Heart left ventricle (tissue), 16 donors: ENCODE results near the gene NUP35. TPM values are rescaled to one million over a fixed set of nuclear protein-coding genes. Genes with fewer than 3 reads are reported as not detected.
A peak's percentile ranks its signal among the peaks of the same experiment; 100 is the strongest.

Source experiments
- ATAC-seq, 4 donors: fragments of 200-7000 bp; cut with Tn5 transposase; one replicate each; pipeline ENCODE4 v1.9.1; 2020 to 2022; ENCODE audit warnings: moderate library complexity in 4 of 4, mild to moderate bottlenecking in 3 of 4, moderate number of reproducible peaks in 1 of 4
- DNase-seq, 5 donors: peaks; one replicate each; pipeline ENCODE4 v3.0.0-alpha.2; 2020
- H3K27ac ChIP-seq, 12 donors: fragments of 200-600 bp; sonication (generic) in 4 of 12; one replicate each; pipeline versions ENCODE4 v1.5.0 to v1.8.0; 2016 to 2022; ENCODE audit warnings: mild to moderate bottlenecking in 2 of 12
- H3K27me3 ChIP-seq, 9 donors: fragments of 200-600 bp; sonication (generic) in 2 of 9; one replicate each; pipeline versions ENCODE4 v1.5.1 to v1.8.0; 2016 to 2022; ENCODE audit warnings: mild to moderate bottlenecking in 3 of 9
- H3K36me3 ChIP-seq, 9 donors: fragments of 200-600 bp; sonication (generic) in 2 of 9; one replicate each; pipeline versions ENCODE4 v1.5.0 to v1.8.0; 2018 to 2022; ENCODE audit warnings: mild to moderate bottlenecking in 2 of 9
- H3K4me1 ChIP-seq, 12 donors: fragments of 200-600 bp; sonication (generic) in 4 of 12; one replicate each; pipeline versions ENCODE4 v1.5.0 to v1.8.0; 2016 to 2022; ENCODE audit warnings: mild to moderate bottlenecking in 3 of 12
- H3K4me3 ChIP-seq, 12 donors: fragments of 200-600 bp; sonication (generic) in 4 of 12; one replicate each; pipeline versions ENCODE4 v1.5.0 to v1.8.0; 2017 to 2022; ENCODE audit warnings: mild to moderate bottlenecking in 9 of 12, moderate library complexity in 4 of 12
- H3K9me3 ChIP-seq, 12 donors: fragments of 200-600 bp; sonication (generic) in 4 of 12; one replicate each; pipeline versions ENCODE4 v1.5.0 to v1.8.0; 2016 to 2022; ENCODE audit warnings: mild to moderate bottlenecking in 1 of 12
- CTCF ChIP-seq, 12 donors: fragments of 200-600 bp; sonication (generic) in 4 of 12; IDR thresholded peaks; one replicate each; pipeline versions ENCODE4 v1.5.0 to v1.8.0; 2018 to 2022; ENCODE audit warnings: antibody characterized with exemption in 12 of 12, mild to moderate bottlenecking in 5 of 12
- POLR2A ChIP-seq, 2 donors: fragments of 450-650 bp; IDR thresholded peaks; one replicate each; pipeline ENCODE4 v1.6.1; 2017; ENCODE audit warnings: antibody characterized with exemption in 2 of 2, mild to moderate bottlenecking in 2 of 2, moderate library complexity in 2 of 2
- WGBS, 4 donors: extraction: QIAGEN DNeasy Blood & Tissue Kit in 2 of 4; methylation state at CpG; one replicate each; pipeline versions ENCODE4 v1.1.5 to v1.1.7; 2013 to 2018; 5-methylcytosine and 5-hydroxymethylcytosine counted together
- intact Hi-C, 10 donors: fragments of 100-400 bp; cut with DNase I; formaldehyde crosslinking; loops; one replicate each; pipeline versions ENCODE4 v1.11.1 to v1.14.2; 2022
- polyA plus RNA-seq, 2 donors: library from polyadenylated mRNA; stranded (reverse); fragments of 200-250 nt; gene quantifications; one replicate each; pipeline ENCODE4 v1.2.3, GENCODE V29; 2013
- total RNA-seq, 9 donors: library from RNA; depleted of rRNA in 2 of 9; stranded (reverse); fragments of >200 nt in 2 of 9; fragmentation: NEBNext Ultra II Directional in 3 of 9; extraction: Animal tissue kit (Norgen Biotek cat#: 25700) in 3 of 9; gene quantifications; one replicate each; pipeline versions ENCODE4 v1.1.0 to v1.2.4, GENCODE V29; 2016 to 2023
- donor health status: ischemic (EF 13 %, LVEDD 7.1; RV severe dilation, severe dysfunction).
- donor health status: healthy with polysubstance abuse.
- donor health status: DM: no; HTN: yes; CAD: no.
- donor health status: DM: no; HTN: no; CAD: no.
- donor health status: ischemic (EF 25% LVEDD 6.9; RV normal size, moderate dysfunction).
- donor health status: ischemic (EF 25% LVEDD 5.7; RV mildly dilated, moderate dysfunction).
- donor health status: healthy.
- donor health status: DM: yes; HTN: yes; CAD: no.
- donor health status: ischemic (EF 35%, LVEDD 5.7; RV mildly dilated, moderate dysfunction).
- donor health status: nonischemic (EF 11% LVEDD 7.7; RV severe dilation, severe dysfunction).
- donor health status: DM: yes; HTN: yes; CAD: no.
- donor health status: PGD.
- donor health status: ischemic (EF 29% LVEDD 5.4; RV normal size, mild dysfunction).
- donor health status: nonischemic (EF 23%, LVEDD 6.1; RV moderate dilation, normal function).

NUP35 gene
- total and polyA plus RNA-seq, 11 donors, result 5.4 to 14.4 (median 8.0) TPM

GRCh38 chr2:183091318-183091953, 32.8 kb upstream of the NUP35 start:
- peaks cover 0 to 16% (median 2%) of the 10 kb centered on the region in 9 donors for H3K36me3 ChIP-seq
- DNase-seq (no peak), ATAC-seq (no peak)
- H3K4me1 ChIP-seq, result peaks cover 0 to 8% (median 0%) of the 10 kb centered on the region in 12 donors
- no peaks in the 10 kb centered on the region for H3K9me3 ChIP-seq
- WGBS, 4 donors, result 82 to 95% (median 90%) methylated on average over 7 of the region's 7 CpGs
- TF ChIP-seq CTCF (IDR thresholded peaks at IDR 0.05) (no peak), POLR2A (IDR thresholded peaks at IDR 0.05) (no peak)
- H3K4me3 ChIP-seq, result peak overlapping the region in 2 of 12 donors; percentile 19 to 24
- no peaks in the 10 kb centered on the region for H3K27me3 ChIP-seq
- H3K27ac ChIP-seq, result no peak overlapping the region
- intact Hi-C loops, result no loop called here

- DNase-seq (no peak), ATAC-seq (no peak)
- no peak overlapping the region for H3K4me3 ChIP-seq
- intact Hi-C loops, result no loop called here
- H3K27me3 ChIP-seq, result no peaks in the 10 kb centered on the region
- no peak overlapping the region for H3K27ac ChIP-seq
- H3K4me1 ChIP-seq, result peaks cover 0 to 8% (median 0%) of the 10 kb centered on the region in 12 donors
- TF ChIP-seq CTCF (IDR thresholded peaks at IDR 0.05) (no peak), POLR2A (IDR thresholded peaks at IDR 0.05) (no peak)
- no peaks in the 10 kb centered on the region for H3K9me3 ChIP-seq
- peaks cover 0 to 21% (median 3%) of the 10 kb centered on the region in 9 donors for H3K36me3 ChIP-seq
- 90 to 92% (median 92%) methylated on average over 2 of the region's 2 CpGs for WGBS, 4 donors
Measured at GRCh38 chr2:183091954-183092345, 32.3 kb upstream of the NUP35 start.

- TF ChIP-seq CTCF (IDR thresholded peaks at IDR 0.05) (peak in 6 of 12 donors; percentile 8 to 35 (median 16)), POLR2A (IDR thresholded peaks at IDR 0.05) (no peak)
- H3K36me3 ChIP-seq, result peaks cover 0 to 18% (median 3%) of the 10 kb centered on the region in 9 donors
- no peak overlapping the region for H3K27ac ChIP-seq
- DNase-seq (no peak), ATAC-seq (peak in 1 of 4 donors; percentile 29)
- WGBS, 4 donors, result 35 to 68% (median 47%) methylated on average over 2 of the region's 2 CpGs
- intact Hi-C loops, result no loop called here
- H3K27me3 ChIP-seq, result no peaks in the 10 kb centered on the region
- peaks cover 0 to 8% (median 0%) of the 10 kb centered on the region in 12 donors for H3K4me1 ChIP-seq
- H3K4me3 ChIP-seq, result no peak overlapping the region
- no peaks in the 10 kb centered on the region for H3K9me3 ChIP-seq
Measured at GRCh38 chr2:183093857-183094657, 30.2 kb upstream of the NUP35 start.

- no peaks in the 10 kb centered on the region for H3K27me3 ChIP-seq
- peaks cover 0 to 3% (median 0%) of the 10 kb centered on the region in 12 donors for H3K9me3 ChIP-seq
- no peak overlapping the region for H3K4me3 ChIP-seq
- 71 to 75% (median 72%) methylated on average over 4 of the region's 4 CpGs for WGBS, 4 donors
- intact Hi-C loops, result no loop called here
- H3K4me1 ChIP-seq, result no peaks in the 10 kb centered on the region
- no peak overlapping the region for H3K27ac ChIP-seq
- ATAC-seq (no peak), DNase-seq (no peak)
- TF ChIP-seq POLR2A (IDR thresholded peaks at IDR 0.05) (no peak), CTCF (IDR thresholded peaks at IDR 0.05) (no peak)
- no peaks in the 10 kb centered on the region for H3K36me3 ChIP-seq
Measured at GRCh38 chr2:183105402-183106134, 18.7 kb upstream of the NUP35 start.
